H9 (cell line): Measurements from ENCODE around the gene ABL2. TPM values are rescaled to one million over a fixed set of nuclear protein-coding genes. Genes with fewer than 3 reads are reported as not detected.

Source experiments
- DNase-seq: peaks from one replicate; pipeline ENCODE4 v3.0.0-alpha.2; 2017
- H2AFZ ChIP-seq: one replicate; pipeline ENCODE4 v1.6.1; 2013; ENCODE audit warnings: mild to moderate bottlenecking, low read length, control low read depth, moderate library complexity
- H2AK5ac ChIP-seq: 2 replicates; pipeline ENCODE4 v1.6.1; 2013; ENCODE audit warnings: low read length, control low read depth, mixed read lengths; ENCODE audit not compliant: insufficient read length
- H2BK120ac ChIP-seq: one replicate; pipeline ENCODE4 v1.6.1; 2013; ENCODE audit warnings: low read depth, mild to moderate bottlenecking, low read length, control low read depth, inconsistent platforms; ENCODE audit not compliant: poor library complexity, severe bottlenecking
- H2BK12ac ChIP-seq: 2 replicates; pipeline ENCODE4 v1.6.1; 2013; ENCODE audit warnings: low read length, control low read depth, mixed read lengths, low read depth; ENCODE audit not compliant: insufficient read length
- H2BK15ac ChIP-seq: 2 replicates; pipeline ENCODE4 v1.6.1; 2013; ENCODE audit warnings: low read depth, low read length, control low read depth
- H2BK20ac ChIP-seq: one replicate; pipeline ENCODE4 v1.6.1; 2013; ENCODE audit warnings: low read depth, mild to moderate bottlenecking, low read length, control low read depth, inconsistent platforms; ENCODE audit not compliant: poor library complexity, severe bottlenecking
- H2BK5ac ChIP-seq: 2 replicates; pipeline ENCODE4 v1.6.1; 2013; ENCODE audit warnings: low read length, control low read depth, mixed read lengths; ENCODE audit not compliant: insufficient read length
- H3K14ac ChIP-seq: 2 replicates; pipeline ENCODE4 v1.6.1; 2013; ENCODE audit warnings: low read length, control low read depth; ENCODE audit not compliant: insufficient read depth
- H3K18ac ChIP-seq: 2 replicates; pipeline ENCODE4 v1.6.1; 2013; ENCODE audit warnings: low read depth, mild to moderate bottlenecking, mixed read lengths, low read length, control low read depth; ENCODE audit not compliant: insufficient read length
- H3K23ac ChIP-seq: 2 replicates; pipeline ENCODE4 v1.6.1; 2013; ENCODE audit warnings: low read length, control low read depth, mixed read lengths, low read depth; ENCODE audit not compliant: insufficient read length
- H3K23me2 ChIP-seq: 2 replicates; pipeline ENCODE4 v1.6.1; 2013; ENCODE audit warnings: low read depth, mild to moderate bottlenecking, mixed read lengths, low read length, control low read depth; ENCODE audit not compliant: insufficient read length, poor library complexity, severe bottlenecking
- H3K27ac ChIP-seq: 2 replicates; pipeline ENCODE4 v1.5.1; 2013; ENCODE audit warnings: low read length, control low read depth, mixed read lengths, low read depth; ENCODE audit not compliant: insufficient read length
- H3K27me3 ChIP-seq: 2 replicates; pipeline ENCODE4 v1.6.1; 2013; ENCODE audit warnings: low read length, control low read depth, inconsistent platforms; ENCODE audit not compliant: insufficient read depth
- H3K4ac ChIP-seq: 2 replicates; pipeline ENCODE4 v1.6.1; 2013; ENCODE audit warnings: low read depth, mild to moderate bottlenecking, control low read depth, inconsistent platforms, low read length, moderate library complexity
- H3K4me1 ChIP-seq: 2 replicates; pipeline ENCODE4 v1.6.1; 2013; ENCODE audit warnings: low read length, control low read depth, inconsistent platforms; ENCODE audit not compliant: insufficient read depth
- H3K4me2 ChIP-seq: 2 replicates; pipeline ENCODE4 v1.6.1; 2013; ENCODE audit warnings: low read length, control low read depth, mixed read lengths; ENCODE audit not compliant: insufficient read length, insufficient read depth
- H3K56ac ChIP-seq: 2 replicates; pipeline ENCODE4 v1.6.1; 2013; ENCODE audit warnings: low read depth, mild to moderate bottlenecking, mixed read lengths, low read length, control low read depth; ENCODE audit not compliant: insufficient read length
- H3K79me1 ChIP-seq: 2 replicates; pipeline ENCODE4 v1.6.1; 2013; ENCODE audit warnings: low read depth, mild to moderate bottlenecking, moderate library complexity, low read length, control low read depth, inconsistent platforms; ENCODE audit not compliant: insufficient read depth, poor library complexity, severe bottlenecking
- H3K79me2 ChIP-seq: 2 replicates; pipeline ENCODE4 v1.6.1; 2013; ENCODE audit warnings: low read length, control low read depth, inconsistent platforms; ENCODE audit not compliant: insufficient read depth
- H3K9ac ChIP-seq: 2 replicates; pipeline ENCODE4 v1.6.1; 2013; ENCODE audit warnings: low read length, control low read depth, mixed read lengths; ENCODE audit not compliant: insufficient read length; ENCODE audit errors: extremely low read depth
- H3K9me3 ChIP-seq: one replicate; pipeline ENCODE4 v1.6.1; 2013; ENCODE audit warnings: low read depth, low read length, inconsistent platforms; ENCODE audit not compliant: control insufficient read depth
- H3T11ph ChIP-seq: one replicate; pipeline ENCODE4 v1.6.1; 2013; ENCODE audit warnings: mild to moderate bottlenecking, low read length, control low read depth, inconsistent platforms
- H4K20me1 ChIP-seq: one replicate; pipeline ENCODE4 v1.6.1; 2013; ENCODE audit not compliant: control insufficient read depth, insufficient read length, insufficient read depth
- H4K5ac ChIP-seq: 2 replicates; pipeline ENCODE4 v1.6.1; 2013; ENCODE audit warnings: low read depth, mild to moderate bottlenecking, mixed read lengths, low read length, control low read depth; ENCODE audit not compliant: insufficient read length
- H4K8ac ChIP-seq: replicated peaks from 2 replicates; pipeline ENCODE4 v1.6.1; 2013; ENCODE audit warnings: low read length, control low read depth, mixed read lengths, low read depth; ENCODE audit not compliant: insufficient read length
- H4K91ac ChIP-seq: 2 replicates; pipeline ENCODE4 v1.6.1; 2013; ENCODE audit warnings: low read depth, mild to moderate bottlenecking, moderate library complexity, mixed read lengths, low read length, control low read depth; ENCODE audit not compliant: insufficient read length
- H3K27ac Mint-ChIP-seq, 3 experiments: 2 replicates in 2 of 3; 3 replicates in 1 of 3; pipeline ENCODE4 v1.8.0; 2020 to 2021; ENCODE audit warnings: mixed read lengths in 3 of 3, mild to moderate bottlenecking in 1 of 3, moderate library complexity in 1 of 3
- H3K27me3 Mint-ChIP-seq: 2 replicates; pipeline ENCODE4 v1.8.0; 2021; ENCODE audit warnings: low read depth, mild to moderate bottlenecking, moderate library complexity, mixed read lengths
- H3K36me3 Mint-ChIP-seq, 3 experiments: 2 replicates in 2 of 3; 3 replicates in 1 of 3; pipeline ENCODE4 v1.8.0; 2020 to 2021; ENCODE audit warnings: low read depth in 3 of 3, mixed read lengths in 3 of 3; ENCODE audit not compliant: insufficient read depth in 1 of 3
- H3K4me1 Mint-ChIP-seq, 2 experiments: 2 replicates each; pipeline ENCODE4 v1.8.0; 2020; ENCODE audit warnings: mixed read lengths in 2 of 2
- H3K4me3 Mint-ChIP-seq, 2 experiments: 2 replicates in 1 of 2; 3 replicates in 1 of 2; pipeline ENCODE4 v1.8.0; 2020 to 2021; ENCODE audit warnings: mild to moderate bottlenecking in 2 of 2, mixed read lengths in 2 of 2, moderate library complexity in 1 of 2
- H3K9me3 Mint-ChIP-seq, 2 experiments: 2 replicates in 1 of 2; 3 replicates in 1 of 2; pipeline ENCODE4 v1.8.0; 2020; ENCODE audit warnings: mild to moderate bottlenecking in 2 of 2, mixed read lengths in 2 of 2, moderate library complexity in 1 of 2
- CTCF ChIP-seq: fragments of 200-600 bp; sonication (generic); conservative IDR thresholded peaks from 3 replicates; pipeline ENCODE4 v1.8.0; 2021; ENCODE audit warnings: antibody characterized with exemption, mild to moderate bottlenecking
- WGBS: extraction: QIAGEN DNeasy Blood & Tissue Kit; methylation state at CpG from one replicate; pipeline ENCODE4 v1.1.7; 2013; ENCODE audit warnings: missing lambda C conversion rate, low lambda C conversion rate, mixed read lengths; ENCODE audit not compliant: insufficient read length; ENCODE audit errors: extremely low coverage; 5-methylcytosine and 5-hydroxymethylcytosine counted together
- total RNA-seq: library from RNA; stranded (reverse); gene quantifications from 2 replicates; pipeline ENCODE4 v1.2.1, GENCODE V29; 2021

The ABL2 gene
- total RNA-seq, 1 experiment from 2014 or later, result 21.2 TPM

- H4K91ac ChIP-seq, result no peak overlapping the region
- H3K79me2 ChIP-seq, result no peaks in the 10 kb centered on the region
- H2BK5ac ChIP-seq, result no peak overlapping the region
- no peak overlapping the region for H3K4ac ChIP-seq
- no peak overlapping the region for H2AK5ac ChIP-seq
- Mint-ChIP-seq H3K4me3 (no peak overlapping the region), H3K36me3 (peaks cover 0 to 1% (median 0%) of the 10 kb centered on the region in 3 experiments; a peak in 1 of 7 replicates), H3K27me3 (0 out of 2 replicates have a peak, but pooled peaks cover 2% of the 10 kb centered on the region), H3K9me3 (no peaks in the 10 kb centered on the region), H3K27ac (no peak overlapping the region), H3K4me1 (peaks cover 15 to 17% of the 10 kb centered on the region in 2 experiments)
- no peaks in the 10 kb centered on the region for H3K9me3 ChIP-seq
- no peaks in the 10 kb centered on the region for H4K20me1 ChIP-seq
- H3T11ph ChIP-seq, result no peak overlapping the region
- no CpG with 5 or more reads among the region's 18 CpGs for WGBS
- no peaks in the 10 kb centered on the region for H3K27me3 ChIP-seq
- H3K23me2 ChIP-seq, result peaks cover 13% of the 10 kb centered on the region
- H2BK120ac ChIP-seq, result no peak overlapping the region
- H4K8ac ChIP-seq, result no peak overlapping the region
- no peak overlapping the region for H3K23ac ChIP-seq
- no peak overlapping the region for H3K18ac ChIP-seq
- H3K9ac ChIP-seq, result no peak overlapping the region
- H2BK15ac ChIP-seq, result no peak overlapping the region
- H3K56ac ChIP-seq, result no peak overlapping the region
- H2BK20ac ChIP-seq, result no peak overlapping the region
- H3K27ac ChIP-seq, result no peak overlapping the region
- peak; percentile 51 for DNase-seq
- no peak overlapping the region for H2BK12ac ChIP-seq
- no peaks in the 10 kb centered on the region for H3K79me1 ChIP-seq
- peak; percentile 80 for TF ChIP-seq CTCF
- no peak overlapping the region for H4K5ac ChIP-seq
- no peaks in the 10 kb centered on the region for H3K4me1 ChIP-seq
- no peak overlapping the region for H3K4me2 ChIP-seq
- no peak overlapping the region for H2AFZ ChIP-seq
- no peak overlapping the region for H3K14ac ChIP-seq
Measured at GRCh38 chr1:179079113-179079761, 150.2 kb downstream of the ABL2 start.
